ENCODE data around the gene TCEAL8.
"Not testable (repeated sequence)": the region's sequence is repeated elsewhere in the genome, so short reads cannot be mapped to it uniquely, and the experiment has no call there.

The TCEAL8 gene

DNA sequence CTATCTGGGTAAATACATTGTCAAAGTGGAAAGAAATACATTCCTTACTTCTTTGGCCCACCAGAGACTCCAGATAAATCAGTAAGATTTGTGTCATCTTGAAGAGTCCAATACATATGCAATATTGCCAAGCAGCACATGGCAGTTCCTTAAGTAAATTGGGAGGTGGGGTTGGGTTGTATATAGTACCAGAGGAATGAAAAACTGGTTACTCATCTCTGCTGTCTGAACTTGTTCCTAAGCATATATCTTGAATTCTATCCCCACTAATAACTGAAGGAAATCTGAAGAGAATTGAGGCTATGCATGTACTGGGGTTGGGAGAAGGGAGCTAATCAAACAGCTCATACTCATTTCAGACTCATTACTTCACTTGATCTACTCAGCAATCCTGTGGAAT, 14.8 kb downstream of the TCEAL8 start:
- no peak overlapping the region for H3K4me3 Mint-ChIP-seq
- no peaks in the 10 kb centered on the region for H3K36me3 Mint-ChIP-seq (ENCODE audit: low read depth)
- peaks cover 3% of the 10 kb centered on the region for H3K27me3 Mint-ChIP-seq
- intact Hi-C loops (cut with micrococcal nuclease), result no loop called here
- H3K4me1 Mint-ChIP-seq (ENCODE audit: low read depth), result no peaks in the 10 kb centered on the region
- H3K9me3 Mint-ChIP-seq, result no peaks in the 10 kb centered on the region
- no peak overlapping the region for H3K27ac Mint-ChIP-seq

DNA sequence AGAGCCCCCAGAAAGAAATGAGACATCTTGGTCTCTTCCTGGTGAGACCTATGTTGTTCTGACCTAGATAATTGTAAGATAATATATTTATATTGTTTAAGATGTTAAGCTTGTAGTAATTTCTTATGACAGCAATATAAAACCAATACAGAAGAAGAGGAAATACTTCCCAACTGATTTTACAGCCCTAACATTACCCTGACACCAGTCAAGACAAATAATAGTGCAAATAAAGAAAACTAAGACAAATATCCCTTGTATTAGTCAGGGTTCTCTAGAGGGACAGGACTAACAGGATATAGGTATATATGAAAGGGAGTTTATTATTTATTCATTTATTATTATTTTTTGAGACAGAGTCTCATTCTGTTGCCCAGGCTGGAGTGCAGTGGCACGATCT, 18.7 kb downstream of the TCEAL8 start:
- Mint-ChIP-seq H3K27me3 (no peaks in the 10 kb centered on the region), H3K27ac (no peak overlapping the region), H3K4me3 (no peak overlapping the region), H3K9me3 (no peaks in the 10 kb centered on the region), H3K4me1 (ENCODE audit: low read depth) (no peaks in the 10 kb centered on the region), H3K36me3 (ENCODE audit: low read depth) (no peaks in the 10 kb centered on the region)
- intact Hi-C loops (cut with micrococcal nuclease), result no loop called here

DNA sequence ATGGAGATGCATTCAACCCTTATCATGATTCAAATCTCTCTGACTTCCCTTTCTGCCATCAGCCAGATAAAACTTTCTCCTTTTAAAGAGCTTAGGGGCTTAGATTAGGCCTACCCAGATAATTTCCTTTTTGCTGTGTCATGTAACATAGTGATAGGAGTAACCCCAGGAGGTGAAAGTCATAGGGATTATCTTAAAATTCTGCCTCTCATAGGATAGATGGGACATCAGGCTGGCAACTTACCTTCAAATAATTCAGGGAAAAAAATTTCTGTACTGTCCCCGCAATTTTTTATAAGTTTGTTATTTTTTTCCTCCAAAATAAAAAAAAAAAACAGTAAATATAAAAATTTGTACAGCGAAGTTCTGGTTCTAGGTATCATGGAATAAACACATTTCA, 19.3 kb downstream of the TCEAL8 start:
- H3K36me3 Mint-ChIP-seq (ENCODE audit: low read depth); H3K27me3 Mint-ChIP-seq; intact Hi-C loops (cut with micrococcal nuclease); H3K9me3 Mint-ChIP-seq; H3K4me1 Mint-ChIP-seq (ENCODE audit: low read depth); H3K4me3 Mint-ChIP-seq; H3K27ac Mint-ChIP-seq: not testable (repeated sequence)

DNA sequence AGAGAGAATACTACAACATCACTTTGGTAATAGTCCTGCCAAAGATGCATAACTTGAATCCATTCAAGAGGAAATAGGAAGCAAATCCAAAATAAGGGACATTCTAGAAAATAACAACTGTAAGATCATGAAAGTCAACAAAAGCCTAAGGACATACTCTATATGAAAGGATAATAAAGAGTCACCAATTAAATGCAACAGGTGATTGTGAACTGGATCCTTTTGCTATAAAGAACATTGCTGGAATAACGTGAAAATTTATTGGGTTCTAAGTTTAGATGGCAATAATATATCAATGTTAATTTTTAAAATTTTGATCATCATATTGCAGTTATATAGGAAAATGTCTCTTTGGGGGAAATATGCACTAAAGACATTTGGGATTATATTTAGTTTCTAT, 20.1 kb downstream of the TCEAL8 start:
- Mint-ChIP-seq H3K36me3 (ENCODE audit: low read depth) (no peaks in the 10 kb centered on the region), H3K27ac (no peak overlapping the region), H3K4me1 (ENCODE audit: low read depth) (no peaks in the 10 kb centered on the region), H3K9me3 (no peaks in the 10 kb centered on the region), H3K27me3 (no peaks in the 10 kb centered on the region), H3K4me3 (no peak overlapping the region)
- intact Hi-C loops (cut with micrococcal nuclease), result no loop called here

DNA sequence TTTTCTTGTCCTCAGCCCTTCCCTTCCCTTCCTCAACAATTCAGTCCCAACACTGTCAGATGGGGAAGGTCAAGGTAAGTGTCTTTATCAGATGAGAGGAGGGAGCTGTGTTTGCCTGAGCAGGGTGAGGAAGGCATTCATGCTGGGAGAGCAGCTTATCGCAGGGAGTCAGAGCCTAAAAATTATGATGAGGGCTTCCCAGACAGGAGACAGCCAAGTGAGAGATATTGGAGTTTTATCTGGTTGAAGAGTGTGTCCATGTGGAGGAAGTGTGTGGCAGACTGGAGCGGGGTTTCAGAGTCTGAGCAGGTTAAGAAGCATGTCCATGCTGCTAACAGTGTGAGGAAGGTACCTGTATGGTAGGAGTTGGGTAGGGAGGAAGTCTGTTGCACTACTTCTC, 21.7 kb downstream of the TCEAL8 start:
- Mint-ChIP-seq H3K27ac (no peak overlapping the region), H3K9me3 (no peaks in the 10 kb centered on the region), H3K36me3 (ENCODE audit: low read depth) (no peaks in the 10 kb centered on the region), H3K4me3 (no peak overlapping the region), H3K4me1 (ENCODE audit: low read depth) (no peaks in the 10 kb centered on the region), H3K27me3 (no peaks in the 10 kb centered on the region)
- intact Hi-C loops (cut with micrococcal nuclease), result no loop called here

DNA sequence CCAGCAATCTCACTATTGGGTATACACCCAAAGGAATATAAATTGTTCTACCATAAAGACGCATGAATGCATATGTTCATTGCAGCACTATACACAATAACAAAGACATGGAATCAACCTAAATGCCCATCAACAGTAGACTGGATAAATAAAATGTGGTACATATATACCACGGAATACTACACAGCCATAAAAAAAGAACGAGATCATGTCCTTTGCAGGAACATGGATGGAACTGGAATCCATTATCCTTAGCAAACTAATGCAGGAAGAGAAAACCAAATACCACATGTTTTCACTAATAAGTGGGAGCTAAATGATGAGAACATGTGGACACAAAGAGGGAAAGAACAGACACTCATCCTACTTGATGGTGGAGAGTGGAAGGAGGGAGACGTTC, 29.0 kb downstream of the TCEAL8 start:
- H3K27ac Mint-ChIP-seq; H3K4me3 Mint-ChIP-seq; H3K4me1 Mint-ChIP-seq (ENCODE audit: low read depth); H3K36me3 Mint-ChIP-seq (ENCODE audit: low read depth); intact Hi-C loops (cut with micrococcal nuclease); H3K9me3 Mint-ChIP-seq; H3K27me3 Mint-ChIP-seq: not testable (repeated sequence)

DNA sequence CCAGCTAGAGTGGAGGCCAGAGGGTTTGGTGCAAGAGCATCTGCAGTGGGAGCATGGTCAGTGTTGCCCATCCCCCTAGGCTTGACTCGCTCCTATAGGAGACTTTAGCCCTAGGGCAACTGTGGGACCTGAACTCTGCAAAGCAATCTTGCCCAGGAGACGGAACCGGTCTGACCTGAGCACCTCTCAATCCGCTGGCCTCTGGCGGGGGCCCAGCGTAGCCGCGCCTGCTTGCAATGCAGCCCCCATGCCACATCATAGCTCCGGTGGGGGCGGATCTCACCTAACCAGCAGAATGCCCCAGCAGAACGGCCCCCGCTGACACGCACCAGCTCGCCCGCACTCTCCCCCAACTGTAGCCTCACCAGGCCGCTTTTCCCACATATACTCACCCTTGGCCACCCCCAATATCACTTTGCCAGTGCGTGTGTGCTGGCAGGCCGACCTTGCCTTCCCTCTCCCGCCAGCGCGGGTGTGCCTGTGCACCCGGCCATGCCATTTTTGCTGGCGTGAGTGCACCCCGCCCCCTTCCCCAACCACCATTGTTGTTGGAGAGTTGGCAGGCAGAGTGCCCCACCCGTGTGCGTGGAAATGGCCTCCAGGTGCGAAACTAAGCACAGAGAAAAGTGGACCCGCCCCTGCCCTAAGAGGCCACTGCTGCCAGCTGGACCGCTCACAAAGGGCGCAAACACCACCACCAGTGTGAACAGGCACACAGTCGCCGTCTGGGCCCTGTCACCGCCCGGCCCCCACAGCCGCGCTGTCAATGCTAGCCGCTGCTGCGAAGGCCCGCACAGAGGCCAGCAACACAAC, 34.2 kb downstream of the TCEAL8 start:
- Mint-ChIP-seq H3K4me1 (ENCODE audit: low read depth) (peaks cover 6% of the 10 kb centered on the region), H3K9me3 (no peaks in the 10 kb centered on the region), H3K27me3 (peaks cover 10% of the 10 kb centered on the region), H3K4me3 (no peak overlapping the region), H3K27ac (no peak overlapping the region), H3K36me3 (ENCODE audit: low read depth) (peaks cover 7% of the 10 kb centered on the region)
- intact Hi-C loops (cut with micrococcal nuclease), result no loop called here

DNA sequence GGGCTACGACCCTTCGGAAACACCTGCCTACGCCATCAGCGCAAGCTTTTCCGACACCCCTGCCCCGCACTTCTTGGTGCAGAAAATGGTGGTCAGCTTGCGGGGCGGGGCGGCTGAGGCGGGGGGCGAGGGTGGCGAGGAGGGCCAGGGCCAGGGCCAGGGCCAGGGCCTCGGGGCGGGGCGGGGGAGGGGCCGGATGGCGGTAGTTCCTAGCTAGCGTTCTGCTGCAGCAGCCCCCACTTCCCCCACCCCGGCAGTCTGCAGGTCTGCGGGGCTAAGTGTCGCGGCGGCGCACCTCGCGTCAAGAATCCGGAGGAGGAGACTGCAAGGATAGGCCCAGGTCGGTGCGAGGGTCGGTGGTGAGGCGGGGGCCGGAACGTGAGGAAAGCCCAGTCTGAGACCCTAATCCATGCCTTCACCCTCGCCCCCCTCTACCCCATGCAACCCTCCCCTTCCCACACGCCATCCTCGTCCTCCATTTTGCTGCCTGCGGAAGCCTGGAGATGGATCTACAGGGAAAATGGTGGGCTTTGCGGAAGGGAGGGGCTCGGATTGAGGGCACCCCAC, 39.4 kb downstream of the TCEAL8 start:
- intact Hi-C loops (cut with micrococcal nuclease), result no loop called here
- peaks cover 13% of the 10 kb centered on the region for H3K4me1 Mint-ChIP-seq (ENCODE audit: low read depth)
- H3K4me3 Mint-ChIP-seq, result peak overlapping the region; percentile 90
- H3K9me3 Mint-ChIP-seq, result no peaks in the 10 kb centered on the region
- H3K27ac Mint-ChIP-seq, result peak overlapping the region; percentile 93
- H3K27me3 Mint-ChIP-seq, result peaks cover 4% of the 10 kb centered on the region
- H3K36me3 Mint-ChIP-seq (ENCODE audit: low read depth), result peaks cover 13% of the 10 kb centered on the region

DNA sequence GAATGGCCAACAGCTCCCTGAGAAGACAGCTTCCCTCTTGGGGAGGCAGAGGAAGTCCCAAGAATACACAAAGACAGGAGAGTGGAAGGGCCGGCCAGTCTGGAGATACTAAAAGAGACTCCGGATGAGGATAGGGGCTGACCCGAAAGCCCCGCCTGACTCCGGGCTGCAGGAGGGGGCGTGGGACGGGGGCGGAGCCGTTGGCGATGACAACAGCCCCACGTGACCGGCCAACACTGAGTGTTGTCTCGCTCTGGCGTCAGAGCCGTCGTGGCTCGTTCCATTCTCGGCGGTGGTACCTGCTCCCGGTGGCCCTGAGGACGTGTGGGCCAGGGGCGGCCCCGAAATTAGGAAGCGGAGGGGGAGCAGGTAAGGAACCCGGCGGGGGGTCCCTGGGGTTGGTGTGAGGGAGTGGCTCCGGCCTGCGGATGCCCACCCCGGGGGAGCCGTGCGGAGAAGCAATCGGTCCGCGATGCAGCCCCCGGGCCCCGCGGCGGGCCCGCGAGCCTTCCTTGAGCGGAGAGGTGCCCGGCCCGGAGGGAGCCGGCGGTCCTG, 40.0 kb downstream of the TCEAL8 start, which contains the start of gene BEX4:
TSS of gene BEX4 (plus strand) at position 239 of the 555 bp plus-strand sequence. CDS start 1,046 bp downstream, outside the sequence.
- Mint-ChIP-seq H3K27ac (peak within 1 kb of the TSS; percentile 93), H3K36me3 (ENCODE audit: low read depth) (peaks cover 13% of the 10 kb centered on the region), H3K9me3 (no peaks in the 10 kb centered on the region), H3K4me3 (peak within 1 kb of the TSS; percentile 90), H3K27me3 (peaks cover 4% of the 10 kb centered on the region), H3K4me1 (ENCODE audit: low read depth) (peaks cover 13% of the 10 kb centered on the region)
- intact Hi-C loops (cut with micrococcal nuclease), result no loop called here

DNA sequence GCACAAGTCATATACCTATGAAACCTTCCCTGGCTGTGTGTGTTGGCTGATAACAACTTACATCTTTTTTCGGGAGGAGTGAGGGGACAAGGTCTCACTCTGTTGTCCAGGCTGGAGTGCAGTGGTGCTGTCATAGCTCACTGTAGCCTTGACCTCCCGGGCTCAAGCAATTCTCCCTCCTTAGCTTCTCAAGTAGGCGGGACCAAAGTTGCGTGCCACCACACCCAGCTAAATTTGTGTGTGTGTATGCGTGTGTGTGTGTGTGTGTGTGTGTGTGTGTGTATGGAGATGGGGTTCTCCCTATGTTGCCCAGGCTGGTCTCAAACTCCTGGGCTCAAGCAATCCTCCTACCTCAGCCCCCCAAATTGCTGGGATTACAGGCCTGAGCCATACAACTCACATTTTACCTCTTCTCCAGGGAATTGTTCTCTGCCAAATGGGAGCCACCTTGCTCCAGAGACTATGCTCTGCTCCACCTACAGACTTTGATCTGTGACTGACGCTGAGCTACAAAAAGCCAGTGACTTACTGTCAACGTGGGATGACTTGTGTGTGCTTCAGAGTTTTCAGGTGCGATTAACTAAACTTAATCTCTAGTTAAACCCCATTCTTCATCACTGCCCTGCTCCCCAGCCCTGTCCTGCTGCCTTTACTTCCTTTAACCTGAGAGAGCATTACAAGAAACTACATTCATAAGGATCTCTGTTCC, 42.1 kb downstream of the TCEAL8 start:
- peaks cover 13% of the 10 kb centered on the region for H3K36me3 Mint-ChIP-seq (ENCODE audit: low read depth)
- no peaks in the 10 kb centered on the region for H3K9me3 Mint-ChIP-seq
- H3K4me1 Mint-ChIP-seq (ENCODE audit: low read depth), result peaks cover 13% of the 10 kb centered on the region
- H3K27ac Mint-ChIP-seq, result no peak overlapping the region
- H3K4me3 Mint-ChIP-seq, result no peak overlapping the region
- no peaks in the 10 kb centered on the region for H3K27me3 Mint-ChIP-seq
- intact Hi-C loops (cut with micrococcal nuclease), result no loop called here

DNA sequence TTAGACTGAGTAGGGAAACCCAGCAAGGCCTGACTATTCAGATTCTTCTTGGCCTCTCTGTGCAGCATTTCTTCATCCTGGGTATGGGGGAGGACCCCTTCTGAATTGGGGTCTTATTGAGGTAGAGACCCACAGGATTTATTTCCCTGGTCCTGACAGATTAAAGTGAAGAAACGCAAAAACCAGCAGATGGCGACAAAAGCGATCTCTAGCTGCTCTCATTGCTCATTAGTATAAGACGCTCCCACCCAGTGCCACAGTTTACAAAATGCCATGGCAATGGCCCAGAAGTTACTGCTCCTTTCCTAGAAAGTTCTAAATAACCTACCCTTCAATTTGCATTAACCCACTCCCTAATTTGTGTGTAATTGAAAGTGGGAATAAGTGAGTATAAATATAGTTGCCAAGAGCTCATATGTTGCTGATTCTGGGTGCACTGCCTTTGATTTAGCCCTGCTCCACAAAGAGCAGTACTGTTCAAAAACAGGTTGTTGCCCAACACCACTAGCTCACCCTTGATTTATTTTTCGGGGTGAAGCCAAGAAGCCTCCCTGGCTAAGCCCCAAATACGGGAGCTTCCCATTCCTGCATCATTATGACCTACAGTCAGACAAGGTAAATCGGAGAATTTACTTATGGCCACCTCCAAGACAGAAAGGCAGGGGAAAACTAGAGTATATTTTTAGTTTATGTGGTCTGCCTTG, 43.8 kb downstream of the TCEAL8 start:
- no peak overlapping the region for H3K4me3 Mint-ChIP-seq
- intact Hi-C loops (cut with micrococcal nuclease), result loop anchor here (1.0 kb wide), 1 partner anchor 37 kb away; no protein-coding TSS in a partner anchor
- H3K9me3 Mint-ChIP-seq, result no peaks in the 10 kb centered on the region
- no peak overlapping the region for H3K27ac Mint-ChIP-seq
- peaks cover 10% of the 10 kb centered on the region for H3K36me3 Mint-ChIP-seq (ENCODE audit: low read depth)
- H3K4me1 Mint-ChIP-seq (ENCODE audit: low read depth), result peaks cover 12% of the 10 kb centered on the region
- H3K27me3 Mint-ChIP-seq, result no peaks in the 10 kb centered on the region

DNA sequence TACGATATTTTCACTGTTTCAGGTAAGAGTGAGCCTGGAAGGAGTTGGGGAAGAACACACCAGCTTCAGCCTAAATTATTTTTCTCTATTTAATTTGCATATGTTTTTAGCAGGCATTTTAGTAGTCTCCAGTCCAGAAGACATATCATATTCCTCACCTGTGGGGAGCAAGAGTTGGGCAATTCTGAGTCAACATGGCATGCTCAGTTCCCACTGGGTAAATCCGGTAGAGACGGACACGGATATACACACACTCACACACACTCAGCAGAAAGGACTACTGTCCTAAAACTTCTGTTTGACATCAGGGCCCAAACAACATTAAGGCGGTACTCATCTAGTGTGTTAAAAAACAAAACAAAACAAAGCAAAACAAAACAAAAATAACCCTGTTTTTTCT, 44.9 kb downstream of the TCEAL8 start:
- Mint-ChIP-seq H3K36me3 (ENCODE audit: low read depth) (peaks cover 4% of the 10 kb centered on the region), H3K4me3 (no peak overlapping the region), H3K27ac (no peak overlapping the region), H3K9me3 (no peaks in the 10 kb centered on the region), H3K4me1 (ENCODE audit: low read depth) (peaks cover 7% of the 10 kb centered on the region), H3K27me3 (no peaks in the 10 kb centered on the region)
- intact Hi-C loops (cut with micrococcal nuclease), result no loop called here

All from dendritic cell treated with granulocyte-macrophage colony-stimulating factor and Interleukin-4, amounts not matched to agents 40 ng/mL and 50 ng/mL, for 4 days (primary cell).